Measurements from ENCODE around the gene KCNJ16.

KCNJ16 gene

DNA sequence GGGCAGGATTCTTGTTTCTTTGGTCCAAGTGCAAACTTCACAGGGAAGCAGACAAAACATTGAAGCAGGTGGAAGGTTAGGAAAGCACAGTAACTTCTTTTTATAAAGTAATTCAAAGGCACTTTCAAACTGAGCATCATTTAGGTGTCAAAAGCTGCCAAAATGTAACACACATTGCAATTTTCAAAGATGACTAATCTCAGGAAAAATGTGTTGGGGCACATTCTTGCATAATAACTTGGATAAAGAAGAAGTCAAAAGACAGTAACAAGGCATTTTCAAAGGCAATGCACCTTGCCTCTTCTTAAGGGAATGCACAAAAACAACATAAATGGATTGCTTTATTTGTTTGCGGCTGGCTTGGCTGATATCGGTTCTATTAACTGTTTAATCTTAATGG, 97.9 kb downstream of the KCNJ16 start:
- DNase-seq: no peak

DNA sequence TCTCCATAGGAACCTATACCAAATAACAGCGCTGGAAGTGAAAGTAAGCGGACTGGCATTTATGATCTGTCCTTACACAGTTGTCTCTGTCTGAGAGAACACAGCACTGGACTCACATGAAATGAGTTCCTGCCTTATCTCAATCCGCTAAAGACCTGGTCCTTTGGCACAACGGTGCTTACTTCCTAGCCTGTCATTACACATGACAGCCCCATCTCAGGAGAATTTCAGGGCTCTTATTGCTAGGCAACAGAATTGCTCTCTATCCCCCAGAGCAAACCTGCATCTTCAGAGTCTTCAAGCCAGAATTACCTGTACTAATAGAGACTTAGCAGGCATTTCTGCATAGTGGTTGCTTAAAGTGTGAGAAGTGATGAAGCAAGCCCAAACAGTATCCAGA, 98.7 kb downstream of the KCNJ16 start:
- no peak for DNase-seq

DNA sequence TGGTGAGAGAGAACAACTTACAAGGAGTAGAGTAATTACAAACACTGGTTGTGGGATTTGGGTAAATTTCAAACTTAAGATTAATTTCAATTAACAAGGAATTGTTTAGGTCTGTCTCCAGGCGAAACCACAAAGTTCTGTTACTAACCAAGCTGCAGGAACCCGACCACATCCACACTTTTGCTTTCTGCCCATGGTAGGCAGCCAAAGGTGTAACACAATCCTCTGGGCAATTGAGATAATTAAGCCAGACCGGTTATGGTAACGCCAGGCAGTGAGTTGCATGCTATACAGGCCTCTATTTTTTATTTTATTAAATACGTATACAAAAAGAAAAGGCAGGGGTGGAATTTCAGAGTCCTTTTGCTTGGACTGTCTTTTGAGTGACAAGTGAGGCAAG, 106.4 kb downstream of the KCNJ16 start:
- no peak for DNase-seq

DNA sequence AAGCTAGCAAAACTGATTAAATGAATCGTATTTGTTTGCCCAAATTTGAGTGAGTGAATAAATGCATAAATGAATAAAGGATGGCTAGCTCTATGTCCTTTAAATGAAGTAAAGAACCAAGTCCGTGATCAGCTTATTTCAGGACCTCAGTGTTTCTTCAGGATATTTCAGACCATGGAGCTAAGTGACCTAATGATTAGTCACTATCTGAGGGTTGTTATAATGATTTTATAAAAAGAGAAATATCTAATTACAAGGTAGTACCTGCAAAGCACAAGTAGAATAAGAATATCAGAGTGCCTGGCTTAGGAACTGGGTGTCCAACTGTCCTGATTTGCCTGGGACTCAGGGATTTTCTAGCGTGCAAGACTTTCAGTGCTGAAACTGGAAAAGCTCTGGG, 106.8 kb downstream of the KCNJ16 start:
- no peak for DNase-seq

GRCh38 chr17:70183508-70183907, 108.5 kb downstream of the KCNJ16 start:
- DNase-seq: no peak

DNA sequence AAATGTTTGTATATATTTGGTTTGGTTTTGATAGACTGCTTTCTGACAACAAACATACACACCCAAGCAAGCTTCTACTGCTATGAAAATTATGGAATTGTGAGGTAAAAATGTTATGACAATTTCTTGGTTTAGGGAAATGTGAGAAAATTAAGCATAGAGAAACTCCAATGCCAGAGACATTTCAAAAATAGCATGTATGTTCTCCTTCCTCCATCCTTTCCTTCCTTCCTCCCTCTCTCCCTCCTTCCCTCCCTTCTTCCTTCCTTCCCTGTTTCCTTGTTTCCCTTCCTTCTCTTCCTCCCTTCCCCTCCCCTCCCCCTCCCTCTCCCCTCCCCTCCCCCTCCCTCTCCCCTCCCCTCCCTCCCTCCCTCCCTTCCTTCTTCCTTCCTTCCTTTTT, 109.2 kb downstream of the KCNJ16 start:
- no peak for DNase-seq

DNA sequence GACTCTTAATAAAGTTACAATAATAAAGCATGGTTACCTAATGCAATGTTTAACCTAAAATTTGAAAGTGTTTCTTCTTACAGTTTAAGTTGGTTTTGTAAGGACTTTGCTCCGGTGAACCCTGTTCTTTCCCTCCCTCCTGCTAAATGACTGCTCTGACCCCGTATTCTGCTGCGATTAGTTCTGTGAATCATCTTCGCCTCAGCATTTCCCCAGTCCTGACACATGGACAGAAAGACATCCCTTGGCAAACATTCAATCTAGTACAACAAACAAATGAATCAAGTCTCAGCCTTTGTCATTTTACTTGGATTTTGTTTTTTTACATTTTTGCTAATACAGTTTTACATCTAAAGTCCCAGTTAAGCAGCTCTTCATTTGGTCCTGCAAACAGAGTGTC, 109.7 kb downstream of the KCNJ16 start:
- no peak for DNase-seq
